HepG2 (cell line): Measurements from ENCODE around the gene CCNI2. TPM values are rescaled to one million over a fixed set of nuclear protein-coding genes. Genes with fewer than 3 reads are reported as not detected.
A peak's percentile ranks its signal among the peaks of the same experiment; 100 is the strongest.

Experiments
- ATAC-seq: fragments of 200-7000 bp; cut with Tn5 transposase; 3 replicates; pipeline ENCODE4 v1.9.1; 2020; ENCODE audit warnings: mild to moderate bottlenecking, moderate library complexity
- BruUV-seq: library from RNA; stranded (reverse); fragments of 400-500 nt; replicated peaks from 2 replicates; lab custom pipeline; 2021; lab: Mats Ljungman, UMichigan
- CTCF ChIA-PET: fragments of 300-600 bp; formaldehyde crosslinking; extraction: SDS; loops from one replicate; lab custom pipeline; 2021; ENCODE audit warnings: low total read pairs, inconsistent platforms, low intra/inter-chr PET ratio; lab: Yijun Ruan, JAX
- POLR2A ChIA-PET: fragments of 350-600 bp; sonication (Branson Sonifier 250); formaldehyde crosslinking; loops from one replicate; lab custom pipeline; 2020; ENCODE audit warnings: antibody characterized with exemption, inconsistent platforms; lab: Yijun Ruan, JAX
- DNase-seq: peaks from one replicate; pipeline ENCODE4 v3.0.0-alpha.2; 2015; ENCODE audit warnings: low spot score
- FAIRE-seq: peaks from 3 replicates; lab custom pipeline; 2011; peaks lifted over from hg19 to GRCh38; lab: Jason Lieb, UNC
- H2AFZ ChIP-seq: one replicate; pipeline ENCODE4 v1.6.1; 2011; ENCODE audit warnings: low read length, inconsistent platforms
- H3K27ac ChIP-seq: fragments of 300-600 bp; 3 replicates; pipeline ENCODE4 v1.8.0; 2011; ENCODE audit warnings: mixed run types, mild to moderate bottlenecking, mixed read lengths, low read length, inconsistent platforms; ENCODE audit not compliant: insufficient read depth; ENCODE audit errors: extremely low read length
- H3K27me3 ChIP-seq, 2 experiments: fragments of 200-600 bp in 1 of 2; 2 replicates in 1 of 2; 3 replicates in 1 of 2; pipeline versions ENCODE4 v1.6.0 to v1.8.0; 2011; ENCODE audit warnings: low read length in 2 of 2, mild to moderate bottlenecking in 2 of 2, moderate library complexity in 2 of 2, inconsistent platforms in 1 of 2; ENCODE audit not compliant: insufficient read depth in 2 of 2, control insufficient read depth in 1 of 2
- H3K36me3 ChIP-seq, 2 experiments: fragments of 200-600 bp in 1 of 2; replicated peaks in 1 of 2; 2 replicates in 1 of 2; 3 replicates in 1 of 2; pipeline versions ENCODE4 v1.5.1 to v1.8.0; 2011; ENCODE audit warnings: low read length in 2 of 2, inconsistent platforms in 1 of 2; ENCODE audit not compliant: insufficient read depth in 2 of 2, control insufficient read depth in 1 of 2
- H3K4me1 ChIP-seq: 2 replicates; pipeline ENCODE4 v1.5.1; 2012; ENCODE audit warnings: low read length, inconsistent platforms; ENCODE audit not compliant: insufficient read depth
- H3K4me2 ChIP-seq: 2 replicates; pipeline ENCODE4 v1.6.0; 2011; ENCODE audit warnings: low read depth, low read length, inconsistent platforms
- H3K4me3 ChIP-seq, 3 experiments: fragments of 200-600 bp in 1 of 3; sonication (generic), shearing (Covaris generic) in 1 of 3; replicated peaks in 1 of 3; 2 replicates each; pipeline ENCODE4 v1.5.1; 2011 to 2016; ENCODE audit warnings: low read length in 3 of 3, inconsistent platforms in 2 of 3, low read depth in 2 of 3, mild to moderate bottlenecking in 2 of 3, control low read depth in 1 of 3, mixed read lengths in 1 of 3; ENCODE audit not compliant: insufficient read depth in 1 of 3
- H3K79me2 ChIP-seq: one replicate; pipeline ENCODE4 v1.6.1; 2011; ENCODE audit warnings: low read length, inconsistent platforms; ENCODE audit not compliant: insufficient read depth
- H3K9ac ChIP-seq: 2 replicates; pipeline ENCODE4 v1.6.0; 2011; ENCODE audit warnings: mild to moderate bottlenecking, low read depth, low read length, inconsistent platforms; ENCODE audit not compliant: insufficient read depth
- H3K9me3 ChIP-seq: 2 replicates; pipeline ENCODE4 v1.5.1; 2012; ENCODE audit warnings: mild to moderate bottlenecking, low read length
- H4K20me1 ChIP-seq: 2 replicates; pipeline ENCODE4 v1.6.0; 2011; ENCODE audit warnings: inconsistent platforms, mild to moderate bottlenecking, low read length, moderate library complexity; ENCODE audit not compliant: insufficient read depth
- ARID3A ChIP-seq: IDR thresholded peaks from 2 replicates; pipeline ENCODE4 v1.6.1; 2012; ENCODE audit warnings: low read depth, low read length, improper control_type of control experiment
- MAFK ChIP-seq, 2 experiments: IDR thresholded peaks in 1 of 2; conservative IDR thresholded peaks in 1 of 2; 2 replicates each; pipeline ENCODE4 v1.6.1; 2011; ENCODE audit warnings: improper control_type of control experiment in 2 of 2, low read length in 2 of 2
- STAG1 ChIP-seq: sonication (generic); formaldehyde crosslinking; IDR thresholded peaks from 2 replicates; pipeline ENCODE4 v1.4.0; 2020; ENCODE audit warnings: missing genetic modification reagents
- ZNF33B ChIP-seq: sonication (generic); formaldehyde crosslinking; IDR thresholded peaks from 2 replicates; pipeline ENCODE4 v1.5.1; 2020; ENCODE audit warnings: mild to moderate bottlenecking, missing genetic modification reagents
- ZNF557 ChIP-seq: sonication (generic); formaldehyde crosslinking; IDR thresholded peaks from 2 replicates; pipeline ENCODE4 v1.4.0; 2020; ENCODE audit warnings: missing genetic modification reagents
- ZNF790 ChIP-seq: sonication (generic); formaldehyde crosslinking; IDR thresholded peaks from 2 replicates; pipeline ENCODE4 v1.8.0; 2022; ENCODE audit warnings: missing genetic modification reagents, mild to moderate bottlenecking, borderline replicate concordance
- WGBS: methylation state at CpG from one replicate; pipeline ENCODE4 v1.1.6; 2017; ENCODE audit warnings: low lambda C conversion rate; 5-methylcytosine and 5-hydroxymethylcytosine counted together
- in situ Hi-C: cut with HindIII; loops from 2 replicates; pipeline ENCODE4 v1.10.0; 2017; ENCODE audit warnings: low pct_unique_long_range_greater_than_20kb; ENCODE audit not compliant: extremely low pct_ligation_motif_present
- intact Hi-C: fragments of 100-400 bp; cut with micrococcal nuclease; formaldehyde crosslinking; loops from one replicate; pipeline ENCODE4 v1.10.0; 2022; ENCODE audit not compliant: unreplicated experiment
- polyA plus RNA-seq, 8 experiments: library from polyadenylated mRNA; depleted of rRNA in 3 of 8; stranded (reverse) in 7 of 8; unstranded in 1 of 8; fragments of >200 nt; fragmentation: Illumina TruSeq in 4 of 8; extraction: Trizol in 4 of 8; gene quantifications; 2 replicates each; pipeline versions ENCODE4 v1.2.1 to v1.2.3, GENCODE V29; 2011 to 2016; ENCODE audit warnings: low read depth in 4 of 8, missing spikeins in 1 of 8, mixed read lengths in 1 of 8; ENCODE audit not compliant: insufficient read depth in 1 of 8
- total RNA-seq, 5 experiments: library from RNA; depleted of rRNA; stranded (reverse); fragments of >200 nt; fragmentation: Illumina TruSeq; extraction: Trizol; gene quantifications; 2 replicates each; pipeline ENCODE4 v1.2.3, GENCODE V29; 2016; ENCODE audit warnings: low read depth in 1 of 5

The CCNI2 gene
- total and polyA plus RNA-seq, 2 of the 13 experiments (the other 11 are each of a cell fraction or from before 2014, with no cell fraction given) = not detected

DNA sequence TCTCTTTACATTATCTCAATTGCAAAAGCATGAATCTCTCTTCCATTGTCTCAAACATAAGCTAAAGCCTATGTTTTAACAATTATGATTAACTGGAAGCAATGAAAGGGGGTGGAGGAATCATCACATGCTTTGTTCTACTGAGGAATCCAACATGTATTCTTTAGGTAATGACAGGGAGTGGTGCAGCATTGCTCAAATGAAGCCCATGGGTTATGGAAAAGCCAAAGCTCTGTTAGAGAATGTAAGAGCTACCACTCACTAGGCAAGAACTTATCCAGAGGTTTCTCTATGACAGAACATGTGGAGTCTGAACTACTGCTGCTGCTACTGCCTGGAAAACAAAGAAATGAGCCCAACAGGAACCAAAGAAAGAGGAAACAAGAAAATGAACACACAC, 38.6 kb upstream of the CCNI2 start:
- no peak for DNase-seq
- Histone ChIP-seq H3K27ac (no peak overlapping the region), H3K9me3 (no peaks in the 10 kb centered on the region), H3K79me2 (no peaks in the 10 kb centered on the region), H3K36me3 (no peaks in the 10 kb centered on the region), H3K4me3 (no peak overlapping the region), H3K4me1 (no peaks in the 10 kb centered on the region), H3K4me2 (no peak overlapping the region), H3K27me3 (no peaks in the 10 kb centered on the region), H4K20me1 (no peaks in the 10 kb centered on the region), H2AFZ (no peak overlapping the region), H3K9ac (no peak overlapping the region)
- no TSS peak for BruUV-seq
- no peak for TF ChIP-seq ZNF557
- no peak for ATAC-seq
- POLR2A ChIA-PET = no interaction called here
- no peak for FAIRE-seq
- intact Hi-C loops (no loop called here), in situ Hi-C loops (no loop called here)
- CTCF ChIA-PET = no interaction called here

- no peak for ATAC-seq
- Histone ChIP-seq H3K9me3 (no peaks in the 10 kb centered on the region), H3K36me3 (no peaks in the 10 kb centered on the region; a peak in 1 of 5 replicates), H3K4me1 (no peaks in the 10 kb centered on the region), H4K20me1 (no peaks in the 10 kb centered on the region), H3K27me3 (no peaks in the 10 kb centered on the region), H2AFZ (no peak overlapping the region), H3K79me2 (no peaks in the 10 kb centered on the region), H3K27ac (no peak overlapping the region), H3K4me2 (no peak overlapping the region), H3K9ac (no peak overlapping the region), H3K4me3 (no peak overlapping the region)
- no peak for FAIRE-seq
- 85% methylated on average over 11 of the region's 11 CpGs for WGBS
- ChIA-PET POLR2A (interaction anchor here (0.6 kb wide), 1 partner anchor 98 kb away, joined by 5 read pairs; the partner anchor contains the start of gene SOWAHA), CTCF (interaction anchor here (0.8 to 1.3 kb wide), 2 partner anchors 105 to 188 kb away, joined by 3 read pairs; no protein-coding TSS in a partner anchor)
- no TSS peak for BruUV-seq
- intact Hi-C loops = no loop called here
- TF ChIP-seq ARID3A (peak; percentile 59; the same call in 1 of the 2 replicates), MAFK (conservative IDR thresholded peaks at IDR 0.05 in 1 of 2, IDR thresholded peaks at IDR 0.05 in 1 of 2; ENCODE audit: low read length in 2 of 2) (peak; percentile 68 to 71), STAG1 (peak; percentile 31), ZNF33B (no peak), ZNF790 (no peak)
- DNase-seq = peak; percentile 3
- in situ Hi-C loops = no loop called here
These were observed 32.5 kb upstream of the CCNI2 start for GRCh38 chr5:132714456-132715307.
